GM12891 (cell line): ENCODE data around the gene NDUFS7.

Source experiments
- POLR2A ChIP-seq: IDR thresholded peaks from 2 replicates; pipeline ENCODE4 v1.6.1; 2011; ENCODE audit warnings: low read depth, low read length, control low read depth
- POLR2AphosphoS5 ChIP-seq: IDR thresholded peaks from 2 replicates; pipeline ENCODE4 v1.6.1; 2011; ENCODE audit warnings: low read depth, low read length, control low read depth
- TAF1 ChIP-seq: IDR thresholded peaks from 2 replicates; pipeline ENCODE4 v1.6.1; 2011; ENCODE audit warnings: low read depth, low read length, control low read depth

DNA sequence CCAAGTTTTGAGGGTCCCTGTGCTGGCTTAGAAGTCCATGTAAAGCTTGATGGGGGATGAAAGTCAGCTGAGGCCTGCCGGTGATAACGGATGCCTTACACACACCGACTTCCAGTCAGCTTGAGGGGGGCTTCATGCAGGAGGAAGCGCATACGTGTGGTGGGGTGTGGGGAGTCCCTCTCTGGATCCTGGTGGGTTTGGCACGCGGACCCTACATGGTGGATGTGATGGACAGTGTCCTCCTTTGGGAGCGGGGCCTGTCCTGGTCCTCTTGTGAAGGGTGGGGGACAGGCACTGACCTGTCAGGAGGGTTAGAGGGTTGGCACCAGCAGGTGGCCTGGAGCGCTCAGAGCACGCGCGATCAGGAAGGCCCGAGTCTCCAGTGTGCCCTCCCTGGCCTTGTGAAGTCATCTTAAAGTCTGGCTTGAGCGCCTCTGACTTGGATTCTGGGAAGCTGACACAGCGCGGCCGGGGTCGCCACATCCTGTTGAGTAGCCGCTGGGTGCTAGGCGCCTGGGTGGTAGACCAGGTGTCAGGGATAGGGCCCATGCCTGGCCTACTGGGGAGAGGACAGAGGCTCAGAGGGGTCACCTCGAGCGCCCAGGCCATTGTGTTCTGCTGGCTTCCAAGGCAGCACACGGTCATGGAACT, 26.6 kb downstream of the NDUFS7 start:
- TF ChIP-seq POLR2A: no peak
- no peak for TF ChIP-seq POLR2AphosphoS5
- no peak for TF ChIP-seq TAF1
